Diencephalon (tissue), 1 donor: ENCODE data around the gene CAP2. TPM values are rescaled to one million over a fixed set of nuclear protein-coding genes. Genes with fewer than 3 reads are reported as not detected.

Experiments
- small RNA-seq: library from RNA; depleted of rRNA; stranded (forward); fragments of <200 nt; gene quantifications from one replicate; pipeline ENCODE3, GENCODE V24; 2014
- total RNA-seq: library from RNA; depleted of rRNA; stranded (reverse); fragments of >200 nt; gene quantifications from one replicate; pipeline ENCODE4 v1.2.3, GENCODE V29; 2014

Gene CAP2
- 21.2 TPM for total RNA-seq

GRCh38 chr6:17392978-17393891 lies at the start of gene CAP2:
Gene CAP2 (plus strand): TSS chr6:17393595. CDS start chr6:17421556, 27,961 bp downstream.

GRCh38 chr6:17599877-17600526 lies 206.6 kb downstream of the CAP2 start, which contains the start of gene FAM8A1:
Gene FAM8A1 (plus strand): TSS chr6:17600302. CDS start chr6:17600410, 108 bp downstream.

Small RNA genes within 50 kb of the gene (small RNA-seq; reads per million reads assigned to genes)
- gene SUMO2P13, result not detected

Other genes with a start within 250 kb of the CAP2 start
- 11.5 TPM for gene RBM24, start 112.2 kb upstream of the CAP2 start, total RNA-seq
- gene FAM8A1, start 206.7 kb downstream of the CAP2 start, total RNA-seq, result 68.3 TPM